ENCODE measurements around the gene DNAH3. TPM values are rescaled to one million over a fixed set of nuclear protein-coding genes. Genes with fewer than 3 reads are reported as not detected.
"Not testable (repeated sequence)": the region's sequence is repeated elsewhere in the genome, so short reads cannot be mapped to it uniquely, and the experiment has no call there.

DNAH3 gene
- total RNA-seq, 1 donor from 2014 or later = 1.4 TPM

DNA sequence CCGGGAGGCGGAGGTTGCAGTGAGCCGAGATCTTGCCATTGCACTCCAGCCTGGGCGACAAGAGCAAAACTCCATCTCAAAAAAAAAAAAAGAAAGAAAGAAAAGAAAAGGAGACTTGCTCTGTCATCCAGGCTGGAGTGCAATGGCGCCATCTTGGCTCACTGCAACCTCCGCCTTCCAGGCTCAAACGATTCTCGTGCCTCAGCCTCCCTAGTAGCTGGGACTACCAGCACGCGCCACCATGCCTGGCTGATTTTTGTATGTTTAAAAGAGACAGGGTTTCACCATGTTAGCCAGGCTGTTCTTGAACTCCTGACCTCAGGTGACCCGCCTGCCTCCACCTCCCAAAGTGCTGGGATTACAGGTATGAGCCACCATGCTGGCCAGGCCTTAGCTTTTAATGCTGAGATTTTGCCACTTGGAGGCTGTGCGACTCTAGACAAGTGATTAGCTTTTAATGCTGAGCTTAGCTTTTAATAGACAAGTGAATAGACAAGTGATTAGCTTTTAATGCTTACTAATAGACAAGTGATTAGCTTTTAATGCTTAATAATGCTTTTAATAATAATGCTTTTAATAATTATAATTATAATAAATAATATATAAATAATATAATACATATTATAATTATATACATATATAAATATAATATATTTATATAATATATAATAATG lies 17.4 kb upstream of the DNAH3 start:
- no peak for DNase-seq (ENCODE audit: low spot score)

DNA sequence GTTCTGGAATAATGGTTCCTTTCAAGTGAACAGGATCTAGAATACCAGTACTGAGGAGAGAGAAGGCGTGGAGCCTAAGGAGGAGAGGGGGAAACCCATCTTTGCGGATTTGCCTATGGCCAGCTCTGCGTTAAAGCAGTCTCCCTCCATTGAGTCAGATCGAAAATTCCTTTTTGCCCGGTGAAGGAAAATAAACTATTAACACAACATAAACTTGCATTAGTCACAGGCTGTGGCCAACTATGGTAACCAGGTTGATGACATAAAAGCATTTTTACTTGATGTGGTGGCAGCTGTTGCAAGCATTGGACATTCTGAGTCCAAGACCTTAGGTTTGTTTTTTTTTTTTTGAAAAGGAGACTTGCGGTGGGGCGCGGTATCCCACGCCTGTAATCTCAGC lies 16.7 kb upstream of the DNAH3 start:
- DNase-seq (ENCODE audit: low spot score) = no peak

GRCh38 chr16:21166561-21166961 lies 15.9 kb upstream of the DNAH3 start:
- DNase-seq (ENCODE audit: low spot score) = no peak

DNA sequence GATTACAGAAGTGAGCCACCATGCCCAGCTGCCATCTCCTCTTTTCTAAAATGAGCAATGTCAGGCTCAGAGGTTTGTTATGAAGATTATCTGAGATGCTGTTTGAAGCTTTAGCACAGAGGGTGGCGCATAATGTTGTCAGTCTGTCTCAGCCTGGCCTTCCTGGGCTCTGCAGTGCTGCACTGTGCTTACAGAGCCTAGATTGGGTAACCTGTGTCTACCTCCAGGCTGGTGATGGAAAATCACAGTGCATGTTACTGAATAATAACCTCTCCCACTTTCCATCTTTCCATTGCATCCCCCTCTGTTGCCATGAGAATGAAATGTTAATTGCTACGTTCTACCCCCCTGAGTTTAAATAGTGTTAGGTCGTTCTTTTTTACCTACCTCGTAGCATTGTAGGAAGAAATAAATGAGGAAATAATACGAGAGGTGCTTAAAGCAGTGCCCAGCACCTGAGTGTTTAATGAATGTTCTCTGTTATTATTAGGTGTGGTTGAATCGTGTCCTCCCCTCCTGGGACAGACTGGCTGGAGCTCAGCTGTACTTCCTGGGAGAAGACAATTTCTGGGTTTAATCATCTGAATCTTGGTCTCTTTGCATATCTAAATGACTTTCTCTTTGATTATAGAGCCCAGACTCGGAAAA lies 14.0 kb upstream of the DNAH3 start:
- no peak for DNase-seq (ENCODE audit: low spot score)

GRCh38 chr16:21163576-21163975 lies 12.9 kb upstream of the DNAH3 start:
- DNase-seq (ENCODE audit: low spot score) = no peak

- no peak for DNase-seq (ENCODE audit: low spot score)
These were observed 12.1 kb upstream of the DNAH3 start for GRCh38 chr16:21162661-21163151.

DNA sequence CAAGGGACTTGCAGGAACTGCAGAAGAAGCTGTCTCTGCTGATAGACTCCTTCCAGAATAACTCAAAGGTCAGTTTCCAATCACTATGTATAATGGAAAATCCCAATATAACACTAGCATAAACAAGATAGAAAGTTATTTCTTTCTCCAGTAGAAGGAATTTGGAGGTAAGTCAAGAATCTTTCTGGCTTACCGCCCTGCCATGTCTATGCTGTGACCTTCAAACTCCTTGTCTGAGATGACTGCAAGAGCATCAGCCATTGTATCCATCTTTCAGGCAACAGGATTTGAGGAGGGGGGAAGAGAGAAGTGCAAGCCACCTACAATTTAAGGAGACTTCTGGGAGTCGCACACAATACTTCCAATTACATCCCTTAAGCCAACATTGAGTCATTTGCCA lies 10.6 kb upstream of the DNAH3 start:
- DNase-seq (ENCODE audit: low spot score) = no peak

DNA sequence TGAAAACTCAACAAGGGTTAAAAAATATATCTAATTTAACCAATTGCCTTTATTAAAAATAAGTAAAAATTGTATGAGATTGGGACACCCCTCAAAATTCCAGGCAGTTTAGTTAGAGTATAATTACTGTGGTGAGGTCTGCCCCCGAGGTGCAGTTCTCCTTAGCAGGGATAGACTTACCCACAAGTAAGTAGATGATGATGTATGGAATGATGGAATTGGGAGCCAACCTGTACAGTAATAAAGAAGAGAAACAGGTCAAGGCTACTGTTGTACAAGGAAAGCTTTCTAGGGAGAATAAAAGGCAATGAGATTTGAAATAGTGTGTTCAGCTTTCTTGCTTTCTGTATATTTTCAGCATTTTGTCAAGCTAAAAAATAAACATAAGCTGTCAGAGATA lies 9.6 kb upstream of the DNAH3 start:
- no peak for DNase-seq (ENCODE audit: low spot score)

- DNase-seq (ENCODE audit: low spot score) = peak; percentile 42
These were observed 8.8 kb upstream of the DNAH3 start for GRCh38 chr16:21159281-21159951.

GRCh38 chr16:21158208-21159110 lies 7.8 kb upstream of the DNAH3 start, which contains the start of gene LDAF1:
Gene LDAF1, plus strand, starts transcription at chr16:21158674. Its CDS starts 2,509 bp downstream, at chr16:21161183.
- peak; percentile 88 for DNase-seq (ENCODE audit: low spot score)

DNA sequence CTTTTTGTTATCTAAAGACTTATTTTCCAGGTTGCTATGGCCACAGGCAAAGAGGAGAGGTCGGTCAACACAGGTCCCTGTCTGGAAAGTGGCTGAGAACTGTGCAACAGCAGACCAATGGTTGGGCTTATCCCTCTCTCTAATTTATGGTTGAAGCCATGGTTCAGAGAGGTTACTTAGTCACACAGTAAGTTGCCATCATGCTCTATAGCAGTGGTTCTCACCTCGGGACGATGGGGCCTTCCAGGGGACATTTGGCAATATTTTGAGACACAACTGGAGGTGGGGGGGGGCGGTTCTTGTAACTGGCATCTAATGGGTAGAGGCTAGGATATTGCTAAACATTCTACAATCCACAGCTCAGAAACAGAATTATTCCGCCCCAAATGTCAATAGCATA lies 7.0 kb upstream of the DNAH3 start:
- no peak for DNase-seq (ENCODE audit: low spot score)

GRCh38 chr16:21156767-21157467 lies 6.3 kb upstream of the DNAH3 start:
- peak; percentile 86 for DNase-seq (ENCODE audit: low spot score)

- not testable (repeated sequence) for DNase-seq (ENCODE audit: low spot score)
These were observed 5.4 kb upstream of the DNAH3 start for GRCh38 chr16:21156011-21156410.

DNA sequence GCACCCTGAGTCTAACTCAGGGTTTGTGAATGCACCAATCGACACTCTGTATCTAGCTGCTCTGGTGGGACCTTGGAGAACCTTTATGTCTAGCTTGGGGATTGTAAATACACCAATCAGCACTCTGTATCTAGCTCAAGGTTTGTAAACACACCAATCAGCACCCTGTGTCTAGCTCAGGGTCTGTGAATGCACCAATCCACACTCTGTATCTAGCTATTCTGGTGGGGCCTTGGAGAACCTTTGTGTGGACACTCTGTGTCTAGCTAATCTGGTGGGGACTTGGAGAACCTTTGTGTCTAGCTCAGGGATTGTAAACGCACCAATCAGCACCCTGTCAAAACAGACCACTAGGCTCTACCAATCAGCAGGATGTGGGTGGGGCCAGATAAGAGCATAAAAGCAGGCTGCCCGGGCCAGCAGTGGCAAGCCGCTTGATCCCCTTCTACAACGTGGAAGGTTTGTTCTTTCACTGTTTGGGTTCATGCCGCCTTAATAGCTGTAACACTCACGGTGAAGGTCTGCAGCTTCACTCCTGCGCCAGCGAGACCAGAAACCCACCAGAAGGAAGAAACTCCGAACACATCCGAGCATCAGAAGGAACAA lies 2.6 kb upstream of the DNAH3 start:
- DNase-seq (ENCODE audit: low spot score) = not testable (repeated sequence)

- DNase-seq (ENCODE audit: low spot score) = not testable (repeated sequence)
These were observed 1.7 kb upstream of the DNAH3 start for GRCh38 chr16:21152160-21153030.

- DNase-seq (ENCODE audit: low spot score) = no peak
These were observed 4.9 kb downstream of the DNAH3 start for GRCh38 chr16:21145738-21146137.

DNA sequence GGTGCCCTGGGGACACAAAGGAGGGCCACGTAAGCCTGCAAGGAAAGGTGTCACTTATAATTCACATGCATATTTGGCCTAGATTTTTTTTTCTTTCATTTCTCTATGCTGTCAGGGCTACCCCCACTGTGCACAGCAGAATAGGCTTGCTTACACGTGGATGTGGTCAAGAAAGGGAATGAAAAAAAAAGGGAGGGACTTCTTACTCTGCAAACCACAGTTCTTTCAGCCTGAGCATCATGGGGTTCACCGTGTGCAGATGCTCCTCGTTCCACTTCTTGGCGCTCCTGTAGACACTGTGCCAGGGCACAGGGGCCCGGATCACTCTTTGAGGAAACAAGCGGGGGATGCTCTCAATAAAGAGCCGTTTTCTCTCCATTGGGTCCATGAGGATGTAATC lies 16.6 kb downstream of the DNAH3 start:
- DNase-seq (ENCODE audit: low spot score) = no peak

GRCh38 chr16:21130811-21131210 lies 19.8 kb downstream of the DNAH3 start:
- no peak for DNase-seq (ENCODE audit: low spot score)

DNA sequence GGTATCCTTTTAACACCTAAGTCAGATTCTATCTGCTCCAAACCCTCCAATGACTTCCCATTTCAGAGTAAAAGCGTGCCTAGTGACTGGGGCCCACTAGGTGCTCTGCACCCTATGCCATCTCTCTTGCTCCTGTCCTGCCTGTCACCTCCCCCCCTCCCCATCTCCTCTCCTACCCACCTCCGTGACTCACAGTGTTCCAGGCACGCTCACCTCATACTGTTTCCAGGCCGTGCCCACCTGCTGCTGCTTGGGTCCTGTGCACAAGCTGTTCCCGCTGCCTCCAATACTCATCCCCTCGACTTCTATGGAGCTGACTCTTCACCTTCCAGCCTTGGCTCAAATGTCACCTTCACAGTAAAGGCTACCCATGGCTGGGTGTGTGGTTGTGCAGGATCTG lies 21.7 kb downstream of the DNAH3 start:
- no peak for DNase-seq (ENCODE audit: low spot score)

GRCh38 chr16:21126518-21126917 lies 24.1 kb downstream of the DNAH3 start:
- no peak for DNase-seq (ENCODE audit: low spot score)
